GM12878 (cell line): Measurements from ENCODE around the gene LTBP3. TPM values are rescaled to one million over a fixed set of nuclear protein-coding genes. Genes with fewer than 3 reads are reported as not detected.

Source experiments
- ATF7 ChIP-seq: fragments of 450-650 bp; IDR thresholded peaks from 2 replicates; pipeline ENCODE4 v1.6.1; 2016; ENCODE audit warnings: low read depth, mild to moderate bottlenecking
- CEBPB ChIP-seq, 2 experiments: fragments of 150-350 bp in 1 of 2; IDR thresholded peaks; 2 replicates each; pipeline ENCODE4 v1.6.1; 2012 to 2014; ENCODE audit warnings: low read depth in 2 of 2, low read length in 2 of 2, borderline replicate concordance in 1 of 2, inconsistent platforms in 1 of 2
- ELK1 ChIP-seq: IDR thresholded peaks from 2 replicates; pipeline ENCODE4 v1.6.1; 2012; ENCODE audit warnings: low read depth, low read length, improper control_type of control experiment
- HDGF ChIP-seq: fragments of 450-650 bp; IDR thresholded peaks from 2 replicates; pipeline ENCODE4 v1.6.1; 2016; ENCODE audit warnings: antibody characterized with exemption
- LARP7 ChIP-seq: fragments of 450-650 bp; IDR thresholded peaks from 2 replicates; pipeline ENCODE4 v1.6.1; 2017; ENCODE audit warnings: mild to moderate bottlenecking
- POLR2AphosphoS5 ChIP-seq: IDR thresholded peaks from 2 replicates; pipeline ENCODE4 v1.6.1; 2011; ENCODE audit warnings: mild to moderate bottlenecking, low read length, inconsistent platforms
- USF1 ChIP-seq: IDR thresholded peaks from 2 replicates; pipeline ENCODE4 v1.6.1; 2011; ENCODE audit warnings: borderline replicate concordance, low read depth, mild to moderate bottlenecking, moderate library complexity, mixed read lengths, low read length; ENCODE audit not compliant: insufficient read depth; ENCODE audit errors: extremely low read length
- ZNF687 ChIP-seq: fragments of 450-650 bp; IDR thresholded peaks from 2 replicates; pipeline ENCODE4 v1.6.1; 2017; ENCODE audit warnings: mild to moderate bottlenecking, moderate library complexity
- polyA plus RNA-seq, 11 experiments: library from polyadenylated mRNA; depleted of rRNA in 4 of 11; unstranded in 6 of 11; stranded (reverse) in 5 of 11; fragments of >200 nt; fragmentation: Nextera tagmentation in 4 of 11; fragmentation: Illumina TruSeq in 1 of 11; extraction: Ambion mirVana in 4 of 11; extraction: Trizol in 1 of 11; gene quantifications; 1 replicate in 1 of 11; 2 replicates in 10 of 11; pipeline versions ENCODE4 v1.2.1 to v1.2.3, GENCODE V29; 2011 to 2016; ENCODE audit warnings: inconsistent platforms in 2 of 11, missing spikeins in 2 of 11, low read depth in 1 of 11
- total RNA-seq, 4 experiments: library from RNA; depleted of rRNA in 3 of 4; stranded (reverse); fragments of >200 nt in 3 of 4; fragmentation: Illumina TruSeq in 1 of 4; extraction: Trizol in 1 of 4; gene quantifications; 2 replicates each; pipeline versions ENCODE4 v1.2.1 to v1.2.3, GENCODE V29; 2013 to 2021

The LTBP3 gene
- total and polyA plus RNA-seq, 10 of the 15 experiments (the other 5 are each of a cell fraction or from before 2014, with no cell fraction given) = 2.2 to 12.2 (median 6.2) TPM; not detected in 2

GRCh38 chr11:65539744-65540289 is 18.3 kb downstream of the LTBP3 start (continued):
- peak; percentile 76 for TF ChIP-seq USF1
- TF ChIP-seq POLR2AphosphoS5 = no peak
- no peak for TF ChIP-seq ELK1
- TF ChIP-seq HDGF = no peak
- 0 out of 2 replicates have a peak, but pooled peaks have one; percentile 22 for TF ChIP-seq ZNF687
- TF ChIP-seq CEBPB (IDR thresholded peaks at IDR 0.05; ENCODE audit: borderline replicate concordance in 1 of 2, low read depth in 2 of 2, low read length in 2 of 2) = no peak
- peak; percentile 32; the same call in 1 of the 2 replicates for TF ChIP-seq LARP7
- TF ChIP-seq ATF7 = no peak
